Right lobe of liver (tissue), 6 donors: ENCODE data around the gene HES6. TPM values are rescaled to one million over a fixed set of nuclear protein-coding genes. Genes with fewer than 3 reads are reported as not detected.

Experiments
- ATAC-seq, 4 donors: fragments of 200-7000 bp; cut with Tn5 transposase; one replicate each; pipeline ENCODE4 v1.9.1; 2020; ENCODE audit warnings: mild to moderate bottlenecking in 4 of 4, moderate library complexity in 4 of 4
- DNase-seq, 3 donors: peaks; one replicate each; pipeline ENCODE4 v3.0.0-alpha.2; 2020
- H3K27ac ChIP-seq, 3 donors: fragments of 200-600 bp; one replicate each; pipeline ENCODE4 v1.8.0; 2022
- H3K27me3 ChIP-seq, 2 donors: fragments of 200-600 bp; one replicate each; pipeline ENCODE4 v1.8.0; 2022
- H3K36me3 ChIP-seq, 4 donors: fragments of 200-600 bp; sonication (generic) in 1 of 4; one replicate each; pipeline versions ENCODE4 v1.5.1 to v1.8.0; 2017 to 2022; ENCODE audit warnings: control low read depth in 1 of 4
- H3K4me1 ChIP-seq, 4 donors: fragments of 200-600 bp; sonication (generic) in 1 of 4; one replicate each; pipeline versions ENCODE4 v1.5.1 to v1.8.0; 2017 to 2022; ENCODE audit warnings: control low read depth in 1 of 4
- H3K4me3 ChIP-seq, 3 donors: fragments of 200-600 bp; one replicate each; pipeline ENCODE4 v1.8.0; 2022
- H3K9me3 ChIP-seq, 4 donors: fragments of 200-600 bp; sonication (generic) in 1 of 4; one replicate each; pipeline versions ENCODE4 v1.5.1 to v1.8.0; 2017 to 2022; ENCODE audit warnings: control low read depth in 1 of 4
- POLR2A ChIP-seq: fragments of 450-650 bp; IDR thresholded peaks from one replicate; pipeline ENCODE4 v1.6.1; 2017; ENCODE audit warnings: antibody characterized with exemption, mild to moderate bottlenecking
- WGBS: methylation state at CpG from one replicate; pipeline ENCODE4 v1.1.6; 2018; ENCODE audit warnings: low coverage, low lambda C conversion rate; ENCODE audit not compliant: insufficient coverage; ENCODE audit errors: missing lambda C conversion rate; 5-methylcytosine and 5-hydroxymethylcytosine counted together
- intact Hi-C, 2 donors: fragments of 100-400 bp; cut with DNase I; formaldehyde crosslinking; loops; one replicate each; pipeline versions ENCODE4 v1.11.2 to v1.14.1; 2022
- total RNA-seq, 6 experiments: library from RNA; depleted of rRNA in 2 of 6; stranded (reverse); fragments of >200 nt in 2 of 6; fragmentation: NEBNext Ultra II Directional in 3 of 6; extraction: Animal tissue kit (Norgen Biotek cat#: 25700) in 3 of 6; gene quantifications; one replicate each; pipeline versions ENCODE4 v1.1.0 to v1.2.4, GENCODE V29; 2016 to 2023
- TF ChIP-seq, protein P1 (sequence below), 4 donors: fragments of 200-600 bp in 3 of 4; fragments of 450-650 bp in 1 of 4; IDR thresholded peaks; one replicate each; pipeline versions ENCODE4 v1.5.1 to v1.8.0; 2016 to 2022; ENCODE audit warnings: antibody characterized with exemption in 4 of 4, mild to moderate bottlenecking in 2 of 4
- donor health status: DM: no; HTN: yes; CAD: no.
- donor health status: DM: no; HTN: no; CAD: no.
- donor health status: DM: no; HTN: no; CAD: no.
- donor health status: DM: no; HTN: yes; CAD: no.
- donor health status: DM: no; HTN: yes; CAD: no.

The HES6 gene
- total RNA-seq, 6 experiments from 2014 or later = 1.7 to 8.3 (median 3.8) TPM

GRCh38 chr2:238236571-238236970 is 3.3 kb downstream of the HES6 start:
- intact Hi-C loops = no loop called here

DNA sequence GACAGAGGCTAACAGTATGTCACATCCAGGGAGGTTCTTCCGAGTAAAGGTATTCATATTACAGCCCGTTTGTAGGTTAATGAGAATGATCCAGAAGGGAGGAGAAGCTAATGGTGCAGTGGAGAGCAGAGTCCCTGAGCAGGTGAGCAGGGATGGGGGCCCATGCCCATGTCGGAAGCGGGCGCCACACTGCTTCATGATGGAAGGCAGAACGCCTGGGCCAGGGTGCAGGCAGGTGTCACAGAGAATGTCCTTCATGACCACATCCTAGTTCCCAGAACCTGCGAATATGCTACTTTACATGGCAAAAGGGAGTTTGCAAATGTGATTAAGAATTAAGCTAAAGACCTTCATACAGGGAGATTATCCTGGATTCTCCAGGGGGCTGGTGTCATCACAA is 4.0 kb downstream of the HES6 start:
- Histone ChIP-seq H3K4me1 (peaks cover 0 to 4% (median 0%) of the 10 kb centered on the region in 4 donors), H3K36me3 (no peaks in the 10 kb centered on the region), H3K27ac (no peak overlapping the region), H3K27me3 (no peaks in the 10 kb centered on the region), H3K4me3 (no peak overlapping the region), H3K9me3 (no peaks in the 10 kb centered on the region)
- no peak for ATAC-seq
- intact Hi-C loops = no loop called here
- no peak for TF ChIP-seq POLR2A
- TF ChIP-seq, protein P1, sequence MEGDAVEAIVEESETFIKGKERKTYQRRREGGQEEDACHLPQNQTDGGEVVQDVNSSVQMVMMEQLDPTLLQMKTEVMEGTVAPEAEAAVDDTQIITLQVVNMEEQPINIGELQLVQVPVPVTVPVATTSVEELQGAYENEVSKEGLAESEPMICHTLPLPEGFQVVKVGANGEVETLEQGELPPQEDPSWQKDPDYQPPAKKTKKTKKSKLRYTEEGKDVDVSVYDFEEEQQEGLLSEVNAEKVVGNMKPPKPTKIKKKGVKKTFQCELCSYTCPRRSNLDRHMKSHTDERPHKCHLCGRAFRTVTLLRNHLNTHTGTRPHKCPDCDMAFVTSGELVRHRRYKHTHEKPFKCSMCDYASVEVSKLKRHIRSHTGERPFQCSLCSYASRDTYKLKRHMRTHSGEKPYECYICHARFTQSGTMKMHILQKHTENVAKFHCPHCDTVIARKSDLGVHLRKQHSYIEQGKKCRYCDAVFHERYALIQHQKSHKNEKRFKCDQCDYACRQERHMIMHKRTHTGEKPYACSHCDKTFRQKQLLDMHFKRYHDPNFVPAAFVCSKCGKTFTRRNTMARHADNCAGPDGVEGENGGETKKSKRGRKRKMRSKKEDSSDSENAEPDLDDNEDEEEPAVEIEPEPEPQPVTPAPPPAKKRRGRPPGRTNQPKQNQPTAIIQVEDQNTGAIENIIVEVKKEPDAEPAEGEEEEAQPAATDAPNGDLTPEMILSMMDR (IDR thresholded peaks at IDR 0.05) = no peak
- DNase-seq = no peak
- WGBS = 80% methylated on average over 7 of the region's 7 CpGs

More at GRCh38 chr2:238236571-238236970, 3.3 kb downstream of the HES6 start:
- Histone ChIP-seq H3K4me3 (no peak overlapping the region), H3K9me3 (no peaks in the 10 kb centered on the region), H3K27me3 (no peaks in the 10 kb centered on the region), H3K4me1 (peaks cover 0 to 4% (median 0%) of the 10 kb centered on the region in 4 donors), H3K36me3 (no peaks in the 10 kb centered on the region), H3K27ac (no peak overlapping the region)
- no peak for DNase-seq
- no peak for TF ChIP-seq POLR2A
- TF ChIP-seq, protein P1 (IDR thresholded peaks at IDR 0.05) = no peak
- 94% methylated on average over 2 of the region's 4 CpGs for WGBS
- no peak for ATAC-seq

DNA sequence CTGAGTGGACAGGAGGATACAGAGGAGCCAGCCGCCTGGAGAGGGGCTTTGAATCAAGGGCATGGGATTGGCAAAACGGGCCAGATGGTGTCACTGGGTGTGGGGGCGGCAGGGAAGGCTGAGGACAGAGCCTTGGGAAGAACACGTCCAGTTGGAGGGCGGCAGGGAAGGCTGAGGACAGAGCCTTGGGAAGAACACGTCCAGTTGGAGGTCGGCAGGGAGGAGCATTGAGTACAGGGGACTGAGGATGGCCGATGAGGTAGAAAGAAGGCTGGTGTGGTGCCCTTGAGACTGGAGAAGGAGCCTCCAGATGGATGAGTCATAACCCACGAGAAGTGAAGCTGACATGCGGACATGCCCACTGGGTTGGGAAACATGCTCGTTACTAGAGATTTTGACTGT is 4.5 kb downstream of the HES6 start:
- no peak for ATAC-seq
- H3K36me3 ChIP-seq = no peaks in the 10 kb centered on the region
- no peak for DNase-seq
- intact Hi-C loops = no loop called here
- H3K4me1 ChIP-seq = peaks cover 0 to 3% (median 0%) of the 10 kb centered on the region in 4 donors
- TF ChIP-seq, protein P1 (IDR thresholded peaks at IDR 0.05) = no peak
- no peak for TF ChIP-seq POLR2A
- no peak overlapping the region for H3K27ac ChIP-seq
- H3K27me3 ChIP-seq = no peaks in the 10 kb centered on the region
- H3K9me3 ChIP-seq = no peaks in the 10 kb centered on the region
- no peak overlapping the region for H3K4me3 ChIP-seq
- WGBS = 81% methylated on average over 8 of the region's 11 CpGs

DNA sequence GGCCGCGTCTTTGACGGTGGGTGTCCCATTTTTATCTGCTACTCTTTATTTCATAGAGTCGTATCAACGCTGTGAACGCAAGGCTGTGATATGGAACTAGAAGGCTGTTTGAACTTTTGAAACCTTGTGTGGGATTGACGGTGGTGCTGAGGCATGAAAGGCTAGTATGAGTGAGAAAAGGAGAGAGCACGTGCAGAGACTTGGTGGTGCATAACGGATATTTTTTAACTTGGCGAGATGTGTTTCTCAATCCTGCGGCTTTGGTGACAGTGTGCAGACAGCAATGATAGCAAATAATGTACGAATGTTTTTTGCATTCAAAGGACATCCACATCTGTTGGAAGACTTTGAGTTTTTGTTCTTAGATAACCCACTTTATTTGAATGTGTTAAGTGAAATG is 6.2 kb downstream of the HES6 start:
- 84% methylated on average over 12 of the region's 12 CpGs for WGBS
- ATAC-seq = no peak

More for the DNA sequence above, 6.2 kb downstream of the HES6 start:
- Histone ChIP-seq H3K9me3 (no peaks in the 10 kb centered on the region), H3K4me3 (no peak overlapping the region), H3K36me3 (no peaks in the 10 kb centered on the region), H3K27ac (no peak overlapping the region), H3K27me3 (no peaks in the 10 kb centered on the region), H3K4me1 (no peaks in the 10 kb centered on the region)
- intact Hi-C loops = no loop called here
- no peak for DNase-seq
- no peak for TF ChIP-seq POLR2A
- TF ChIP-seq, protein P1 (IDR thresholded peaks at IDR 0.05) = no peak
